MM.1S (cell line): ENCODE results near the gene DEPDC7.

Source experiments
- CTCF ChIP-seq: fragments of 300-600 bp; sonication (generic); IDR thresholded peaks from 2 replicates; pipeline ENCODE4 v1.5.1; 2016; ENCODE audit warnings: antibody characterized with exemption, low read length, mixed read lengths
- EZH2 ChIP-seq: fragments of 300-600 bp; sonication (generic); optimal IDR thresholded peaks from 2 replicates; pipeline ENCODE3; 2017; ENCODE audit warnings: low read depth, mild to moderate bottlenecking, antibody characterized with exemption, low read length, mixed read lengths
- EZH2phosphoT487 ChIP-seq: fragments of 300-600 bp; sonication (generic); IDR thresholded peaks from 2 replicates; pipeline ENCODE4 v1.6.1; 2018; ENCODE audit warnings: antibody characterized with exemption, low read length

GRCh38 chr11:33055375-33055774 is 39.7 kb downstream of the DEPDC7 start:
- TF ChIP-seq CTCF, result no peak
- TF ChIP-seq EZH2, result no peak
- TF ChIP-seq EZH2phosphoT487, result no peak
